HG03575 (cell line): ENCODE measurements around the gene CLIC4.
"Not testable (repeated sequence)": the region's sequence is repeated elsewhere in the genome, so short reads cannot be mapped to it uniquely, and the experiment has no call there.

Source experiments
- ATAC-seq: cut with Tn5 transposase; IDR thresholded peaks from one replicate; pipeline ENCODE4 v1.9.1; 2021; ENCODE audit not compliant: unreplicated experiment, insufficient number of reproducible peaks, low FRiP score; ENCODE audit errors: extremely low read depth

Gene CLIC4

DNA sequence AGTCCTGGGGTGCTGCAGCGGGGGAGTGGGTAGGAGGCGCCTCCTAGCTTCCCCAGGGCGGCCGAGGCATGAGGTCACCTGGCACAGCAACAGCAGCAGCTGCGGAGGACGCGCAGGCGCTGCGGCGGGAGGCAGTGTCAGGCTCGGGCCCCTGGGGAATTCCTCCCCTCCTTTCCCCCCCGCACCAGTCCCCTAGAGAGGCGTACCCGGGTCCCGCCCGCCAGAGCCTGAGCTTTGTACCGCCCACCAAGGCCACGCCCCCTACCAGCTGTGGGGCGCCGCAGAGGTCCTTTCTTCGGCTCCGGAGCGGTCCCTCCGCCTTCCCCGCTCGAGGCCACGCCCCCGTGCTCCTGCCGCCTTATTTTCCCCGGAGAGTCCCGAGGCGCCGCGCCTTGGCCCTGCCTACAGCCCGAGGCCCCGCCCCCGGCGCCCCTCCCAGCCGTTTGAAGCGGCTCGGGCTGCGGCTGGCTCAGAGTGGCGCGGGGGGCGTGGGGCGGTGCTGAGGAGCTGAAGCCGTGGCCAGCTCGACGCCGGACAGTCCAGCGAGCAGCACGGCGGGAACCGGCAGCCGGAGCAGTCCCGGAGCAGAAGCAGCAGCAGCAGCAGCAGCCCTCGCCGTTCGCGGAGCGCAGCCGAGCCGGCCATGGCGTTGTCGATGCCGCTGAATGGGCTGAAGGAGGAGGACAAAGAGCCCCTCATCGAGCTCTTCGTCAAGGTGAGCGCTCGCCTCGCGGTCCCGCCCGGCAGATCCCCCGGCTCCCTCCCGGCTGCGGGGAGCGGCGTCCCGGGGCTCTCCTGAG is at the start of gene CLIC4:
Gene CLIC4, plus strand, starts transcription at position 537 of the 800 bp plus-strand sequence. Its CDS starts 107 bp downstream, at position 644.
- no peak for ATAC-seq

DNA sequence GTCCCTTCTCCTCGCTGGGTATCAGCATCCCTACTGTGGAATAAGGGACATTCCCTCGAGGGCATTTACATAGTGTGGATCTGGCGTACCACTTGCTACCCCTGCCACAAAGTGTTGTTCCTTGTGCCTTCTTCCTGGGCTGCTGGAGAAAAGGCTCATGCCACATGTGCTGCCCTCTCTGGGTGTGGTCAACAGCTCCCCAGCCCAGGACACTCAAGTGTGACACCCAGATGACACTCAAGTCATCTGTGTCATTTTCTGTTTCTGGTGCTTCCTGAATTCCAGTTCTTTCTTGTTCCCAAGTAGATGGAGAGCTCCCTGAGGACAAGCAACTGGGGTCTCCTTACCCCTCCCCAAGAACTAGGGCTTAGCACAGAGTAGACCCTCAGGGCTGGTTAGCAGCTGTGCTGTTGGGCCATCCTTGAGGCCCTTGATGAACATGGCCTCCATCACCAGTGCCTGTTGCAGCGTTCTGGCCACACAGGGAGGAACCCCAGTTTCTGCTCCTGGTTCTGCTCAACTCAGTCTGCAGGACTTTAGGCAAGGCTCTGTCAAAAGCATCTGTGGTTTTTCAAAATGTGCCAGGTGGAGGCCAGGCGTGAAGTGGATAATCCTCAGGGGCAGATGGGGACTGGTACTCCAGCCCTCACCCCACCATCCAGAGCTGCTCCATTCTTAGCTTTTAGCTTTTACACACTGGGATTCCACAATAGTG is 49.0 kb upstream of the CLIC4 start:
- ATAC-seq: no peak

DNA sequence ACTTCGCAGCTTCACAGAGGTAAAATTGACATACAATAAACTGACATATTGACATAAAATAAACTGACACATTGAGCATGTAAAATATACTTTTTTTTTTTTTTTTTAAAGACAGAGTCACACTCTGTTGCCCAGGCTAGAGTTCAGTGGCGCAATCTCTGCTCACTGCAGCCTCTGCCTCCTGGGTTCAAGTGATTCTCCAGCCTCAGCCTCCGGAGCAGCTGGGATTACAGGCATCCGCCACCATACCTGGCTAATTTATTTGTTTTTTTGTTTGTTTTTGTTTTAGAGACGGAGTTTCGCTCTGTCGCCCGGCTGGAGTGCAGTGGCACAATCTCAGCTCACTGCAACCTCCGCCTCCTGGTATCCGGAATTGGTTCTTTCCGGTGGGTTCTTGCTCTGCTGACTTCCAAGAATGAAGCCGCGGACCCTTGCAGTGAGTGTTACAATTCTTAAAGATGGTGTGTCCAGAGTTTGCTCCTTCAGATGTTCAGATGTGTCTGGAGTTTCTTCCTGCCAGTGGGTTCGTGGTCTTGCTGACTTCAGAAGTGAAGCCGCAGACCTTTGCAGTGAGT is 48.4 kb upstream of the CLIC4 start:
- no peak for ATAC-seq

DNA sequence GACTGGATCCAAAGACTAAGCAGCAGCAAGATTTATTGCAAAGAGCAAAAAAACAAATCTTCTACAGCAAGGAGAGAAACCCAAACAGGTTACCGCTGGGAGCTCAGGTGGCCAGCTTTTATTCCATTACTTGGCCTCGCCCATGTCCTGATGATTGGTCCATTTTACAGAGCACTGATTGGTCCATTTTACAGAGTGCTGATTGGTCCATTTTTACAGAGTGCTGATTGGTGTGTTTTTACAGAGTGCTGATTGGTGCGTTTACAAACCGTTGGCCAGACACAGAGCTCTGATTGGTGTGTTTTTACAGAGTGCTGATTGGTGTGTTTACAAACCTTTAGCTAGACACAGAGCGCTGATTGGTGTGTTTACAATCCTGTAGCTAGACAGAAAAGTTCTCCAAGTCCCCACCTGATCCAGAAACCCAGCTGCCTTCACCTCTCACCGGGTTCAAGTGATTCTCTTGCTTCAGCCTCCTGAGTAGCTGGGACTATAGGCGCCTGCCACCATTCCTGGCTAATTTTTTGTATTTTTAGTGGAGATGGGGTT is 47.7 kb upstream of the CLIC4 start:
- ATAC-seq: not testable (repeated sequence)

DNA sequence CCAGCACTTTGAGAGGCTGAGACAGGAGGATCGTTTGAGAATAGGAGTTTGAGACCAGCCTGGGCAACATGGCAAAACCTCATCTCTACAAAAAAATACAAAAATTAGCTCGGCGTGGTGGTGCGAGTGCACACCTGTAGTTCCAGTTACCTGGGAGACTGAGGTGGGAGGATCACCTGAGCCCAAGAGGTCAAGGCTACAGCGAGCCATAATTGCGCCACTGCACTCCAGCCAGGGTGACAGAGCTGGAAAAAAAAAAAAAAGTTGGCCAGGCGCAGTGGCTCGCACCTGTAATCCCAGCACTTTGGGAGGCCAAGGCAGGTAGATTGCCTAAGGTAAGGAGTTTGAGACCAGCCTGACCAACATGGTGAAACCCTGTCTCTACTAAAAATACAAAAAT is 46.9 kb upstream of the CLIC4 start:
- not testable (repeated sequence) for ATAC-seq

DNA sequence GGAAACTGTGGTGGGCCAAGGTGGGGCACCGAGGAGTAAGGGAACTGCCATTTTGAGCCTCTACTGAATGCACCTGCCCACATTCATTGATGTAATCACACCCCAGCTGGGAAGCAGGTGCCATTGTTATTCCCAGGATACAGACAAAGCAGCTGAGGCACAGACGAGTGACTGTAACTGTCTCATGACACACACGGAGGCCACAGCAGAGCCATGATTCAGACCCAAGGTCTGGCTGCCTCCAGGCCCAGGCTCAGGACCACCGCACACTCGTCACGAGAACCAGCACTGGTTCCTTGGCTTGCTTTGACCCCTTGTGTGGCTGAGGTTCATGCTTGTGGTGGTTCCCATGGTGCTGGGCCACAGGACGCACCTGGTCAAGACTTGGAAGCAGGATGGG is 45.6 kb upstream of the CLIC4 start:
- ATAC-seq: no peak

DNA sequence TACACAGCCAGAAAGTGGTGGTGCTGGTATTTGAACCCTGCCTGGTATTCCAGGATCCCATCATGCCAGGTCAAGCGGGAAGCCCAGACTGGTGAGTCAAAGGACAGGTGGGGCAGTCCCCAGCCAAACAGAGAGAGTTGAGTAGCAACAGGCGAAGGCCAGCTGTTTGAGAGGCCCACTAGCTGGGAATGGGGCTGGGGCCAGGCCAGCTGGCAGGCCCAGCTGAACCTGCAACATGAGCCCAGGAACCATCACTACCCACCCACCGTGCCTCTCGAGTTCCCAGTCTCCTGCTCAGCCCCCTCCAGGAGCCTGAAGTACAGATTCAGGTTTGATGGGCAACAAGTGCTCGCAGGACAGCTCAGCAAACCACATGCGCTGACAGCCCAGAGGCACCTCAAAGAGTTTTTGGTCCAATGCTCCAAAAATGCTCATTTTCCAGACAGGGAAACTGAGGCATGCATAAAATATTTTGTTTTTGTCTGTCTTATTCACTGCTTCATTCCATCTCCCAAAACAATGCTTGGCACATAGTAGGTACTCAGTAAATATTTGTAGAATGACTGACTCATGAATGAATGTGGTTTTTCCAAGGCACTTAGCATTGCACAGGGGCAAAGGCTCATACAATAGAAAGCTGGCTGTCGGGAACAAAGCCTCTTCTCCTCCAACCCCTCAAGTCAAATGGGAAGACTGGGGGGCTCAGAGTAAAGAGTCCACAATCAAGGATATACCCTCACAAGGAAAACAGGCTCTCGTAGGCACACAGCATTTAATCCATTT is 42.5 kb upstream of the CLIC4 start:
- ATAC-seq: no peak

DNA sequence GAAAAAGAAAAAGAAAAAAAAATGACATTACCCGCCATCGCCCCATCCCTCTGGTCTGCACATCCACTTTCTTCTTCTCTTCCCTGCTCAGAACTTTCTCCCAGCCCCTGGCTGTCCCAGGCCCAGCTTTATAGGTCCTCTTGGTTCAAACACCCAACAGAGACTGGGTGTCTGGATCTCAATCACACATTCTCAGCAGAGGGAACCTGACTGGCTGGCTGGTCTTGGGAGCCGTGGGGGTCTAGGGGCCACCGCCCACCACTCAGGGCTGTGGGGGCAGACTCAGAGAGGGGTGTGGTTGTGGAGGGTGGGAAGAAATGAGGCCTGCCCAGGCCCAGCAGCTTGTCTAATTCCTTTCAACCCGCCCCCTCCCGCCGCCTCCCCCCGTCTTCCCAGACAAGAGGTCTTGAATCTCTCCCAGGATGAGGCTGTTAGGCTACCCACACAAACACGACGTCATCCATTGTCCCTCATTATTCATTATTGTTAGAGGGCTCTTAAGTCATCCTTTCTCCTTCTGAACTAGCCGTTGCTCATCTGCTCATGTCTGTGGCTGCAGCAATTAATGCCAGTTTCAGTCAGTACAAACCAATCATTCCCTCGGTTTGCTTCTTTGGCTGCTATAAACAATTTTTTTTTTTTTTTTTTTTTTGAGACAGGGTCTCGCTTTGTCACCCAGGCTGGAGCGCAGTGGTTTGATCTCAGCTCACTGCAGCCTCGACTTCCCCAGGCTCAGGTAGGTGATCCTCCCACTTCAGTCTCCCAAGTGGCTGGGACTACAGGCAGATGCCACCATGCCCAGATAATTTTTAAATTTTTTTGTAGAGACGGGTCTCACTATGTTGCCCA is 40.6 kb upstream of the CLIC4 start:
- no peak for ATAC-seq

DNA sequence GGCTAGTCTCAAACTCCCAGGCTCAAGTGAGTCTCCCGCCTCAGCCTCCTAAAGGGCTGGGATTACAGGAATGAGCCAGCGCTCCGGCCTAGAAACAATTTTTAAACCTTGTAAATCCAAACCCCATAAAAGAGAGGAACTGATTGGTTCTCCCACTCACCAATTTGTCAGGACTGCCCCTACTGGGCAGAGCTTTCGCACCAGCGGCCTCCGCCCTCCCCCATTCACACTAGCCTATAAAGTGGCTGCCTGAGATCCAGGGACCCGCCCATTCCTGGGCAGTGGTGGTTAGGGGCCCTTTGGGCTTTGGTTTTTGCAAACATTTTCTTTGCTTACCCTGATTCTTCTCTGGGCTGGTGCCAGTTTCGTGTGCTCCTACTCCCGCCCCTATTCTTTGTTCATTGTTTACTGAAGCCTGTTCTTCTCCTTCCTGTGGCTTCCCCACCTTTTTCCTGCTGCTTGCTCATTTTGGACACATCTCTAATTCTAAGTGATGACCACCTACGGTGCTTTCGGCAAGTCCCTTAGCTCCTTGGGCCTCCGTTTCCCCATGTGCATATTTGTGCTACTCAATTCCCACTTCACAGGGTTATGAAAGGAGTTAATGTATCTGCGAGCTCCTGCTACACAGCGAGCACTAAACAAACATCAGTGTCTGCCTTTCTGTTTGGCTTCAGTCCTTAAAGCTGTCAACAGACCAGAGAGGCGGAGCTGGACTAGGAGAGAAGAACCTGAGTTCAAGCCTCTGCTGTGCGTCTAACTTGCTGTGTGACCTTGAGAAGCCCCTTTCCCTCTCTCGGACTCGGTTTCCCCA is 39.8 kb upstream of the CLIC4 start:
- ATAC-seq: no peak

DNA sequence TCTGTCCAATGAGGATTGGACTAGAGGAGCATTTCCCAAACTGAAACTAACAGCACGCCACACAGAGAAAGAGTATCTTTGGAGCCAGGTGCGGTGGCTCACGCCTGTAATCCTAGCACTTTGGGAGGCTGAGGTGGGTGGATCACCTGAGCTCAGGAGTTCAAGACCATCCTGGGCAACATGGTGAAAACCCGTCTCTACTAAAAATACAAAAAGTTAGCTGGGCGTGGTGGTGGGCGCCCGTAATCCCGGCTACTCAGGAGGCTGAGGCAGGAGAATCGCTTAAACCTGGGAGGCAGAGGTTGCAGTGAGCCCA is 39.2 kb upstream of the CLIC4 start:
- not testable (repeated sequence) for ATAC-seq

DNA sequence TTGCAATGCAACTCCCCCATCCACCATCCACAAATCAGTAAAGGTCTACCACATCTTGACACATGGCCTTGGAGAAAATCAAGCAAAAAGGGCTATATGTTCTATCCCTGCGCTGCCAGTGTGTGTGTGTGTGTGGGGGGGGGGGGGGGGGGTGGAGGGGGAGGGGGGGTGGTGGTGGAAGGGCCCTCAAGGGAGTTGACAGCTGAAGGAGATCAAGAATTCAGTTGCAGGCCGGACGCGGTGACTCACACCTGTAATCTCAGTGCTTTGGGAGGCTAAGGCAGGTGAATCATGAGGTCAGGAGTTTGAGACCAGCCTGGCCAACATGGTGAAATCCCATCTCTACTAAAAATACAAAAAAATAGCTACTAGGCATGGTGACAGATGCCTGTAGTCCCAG is 37.6 kb upstream of the CLIC4 start:
- ATAC-seq: no peak

DNA sequence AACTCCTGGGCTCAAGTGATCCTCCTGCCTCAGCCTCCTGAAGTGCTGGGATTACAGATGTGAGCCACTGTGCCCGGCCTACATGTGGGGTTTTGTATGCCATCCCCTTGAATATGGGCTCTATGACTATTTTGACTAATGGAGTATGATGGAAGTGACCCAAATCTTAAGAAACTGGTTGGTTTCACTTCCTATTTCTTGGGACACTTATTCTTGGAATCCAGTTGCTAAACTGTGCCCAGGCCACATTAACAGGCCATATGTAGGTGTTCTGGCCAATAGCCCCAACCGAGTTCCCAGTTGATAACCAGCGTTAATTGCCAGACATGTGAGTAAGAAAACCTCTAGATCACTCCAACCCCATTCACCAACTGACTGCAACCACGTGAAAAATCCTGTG is 36.3 kb upstream of the CLIC4 start:
- ATAC-seq: no peak

DNA sequence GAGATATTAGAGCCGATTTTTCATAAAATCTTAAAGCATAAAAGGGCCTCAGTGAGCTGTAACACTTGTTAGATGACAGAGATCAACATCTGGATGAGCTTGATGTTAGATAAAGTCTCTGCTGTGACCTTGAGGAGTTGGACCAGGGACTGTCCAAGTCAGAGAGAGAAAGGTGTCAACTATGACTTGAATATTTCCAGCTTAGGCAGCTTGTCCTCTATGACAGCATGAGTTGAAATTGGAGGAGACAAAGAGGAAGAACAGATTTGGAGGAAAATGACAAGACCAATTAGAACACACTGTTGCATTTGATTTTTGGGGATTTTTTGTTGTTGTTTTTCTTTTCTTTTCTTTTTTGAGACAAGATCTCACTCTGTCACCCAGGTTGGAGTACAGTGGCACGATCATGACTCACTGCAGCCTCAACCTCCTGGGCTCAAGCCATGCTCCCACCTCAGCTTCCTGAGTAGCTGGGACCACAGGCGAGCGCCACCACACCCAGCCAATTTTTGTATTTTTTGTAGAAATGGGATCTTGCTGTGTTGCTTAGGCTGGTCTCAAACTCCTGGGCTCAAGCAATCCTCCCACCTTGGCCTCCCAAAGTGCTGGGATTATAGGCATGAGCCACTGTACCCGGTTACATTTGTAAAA is 35.3 kb upstream of the CLIC4 start:
- no peak for ATAC-seq

DNA sequence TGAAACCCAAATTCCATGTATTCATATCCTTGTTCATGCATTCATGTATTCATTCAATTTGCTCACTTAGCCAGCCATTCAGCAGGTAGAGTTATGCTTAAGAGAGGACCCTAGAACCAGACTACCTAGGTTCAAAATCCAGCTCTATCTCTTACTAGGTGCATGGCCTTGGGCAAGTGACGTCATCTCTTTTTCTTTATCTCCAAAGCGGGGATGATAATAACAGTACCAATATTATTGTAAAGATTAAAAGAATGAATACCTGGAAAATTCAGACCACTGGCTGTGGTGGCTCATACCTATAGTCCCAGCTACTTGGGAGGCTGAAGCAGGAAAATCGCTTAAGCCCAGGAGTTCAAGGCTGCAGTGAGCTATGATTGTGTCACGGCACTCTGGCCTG is 33.9 kb upstream of the CLIC4 start:
- ATAC-seq: no peak

DNA sequence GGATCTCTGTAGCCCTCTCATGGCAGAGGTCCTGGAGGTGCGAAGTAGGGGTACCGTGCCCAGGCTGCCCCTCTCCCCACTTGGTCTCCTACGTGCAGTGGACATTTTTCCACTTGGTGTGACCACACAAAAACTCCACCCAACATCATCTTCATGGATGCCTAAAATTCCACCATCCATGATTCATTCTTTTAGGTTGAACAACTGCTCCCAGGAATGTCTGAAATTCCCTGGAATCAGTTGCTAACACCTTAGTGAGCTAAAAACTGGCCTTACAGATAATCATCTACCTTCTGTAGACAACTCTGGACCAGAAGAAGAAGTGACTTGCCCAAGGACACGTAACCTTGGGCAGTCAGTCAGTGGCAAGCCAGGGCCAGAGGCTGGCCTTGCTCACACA is 32.1 kb upstream of the CLIC4 start:
- no peak for ATAC-seq

DNA sequence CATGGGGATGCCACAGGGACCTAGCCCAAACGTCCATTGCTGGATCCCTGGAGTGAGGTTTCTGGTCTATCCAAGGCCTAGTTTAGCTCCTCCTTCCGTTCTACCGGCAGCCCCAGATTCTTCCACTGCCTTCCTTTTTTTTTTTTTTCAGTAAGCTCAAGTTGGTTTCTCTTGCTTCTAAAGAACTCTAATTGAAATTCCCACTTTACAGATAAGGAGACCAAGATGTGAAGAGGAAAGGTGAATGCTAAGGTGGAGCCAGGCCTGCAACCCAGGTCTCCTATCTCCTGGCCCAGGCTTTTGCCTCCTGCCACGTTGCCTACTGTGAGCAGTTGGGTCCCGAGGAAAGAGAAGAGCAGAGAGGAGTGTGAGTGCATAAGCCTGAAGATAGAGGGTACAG is 31.5 kb upstream of the CLIC4 start:
- no peak for ATAC-seq

DNA sequence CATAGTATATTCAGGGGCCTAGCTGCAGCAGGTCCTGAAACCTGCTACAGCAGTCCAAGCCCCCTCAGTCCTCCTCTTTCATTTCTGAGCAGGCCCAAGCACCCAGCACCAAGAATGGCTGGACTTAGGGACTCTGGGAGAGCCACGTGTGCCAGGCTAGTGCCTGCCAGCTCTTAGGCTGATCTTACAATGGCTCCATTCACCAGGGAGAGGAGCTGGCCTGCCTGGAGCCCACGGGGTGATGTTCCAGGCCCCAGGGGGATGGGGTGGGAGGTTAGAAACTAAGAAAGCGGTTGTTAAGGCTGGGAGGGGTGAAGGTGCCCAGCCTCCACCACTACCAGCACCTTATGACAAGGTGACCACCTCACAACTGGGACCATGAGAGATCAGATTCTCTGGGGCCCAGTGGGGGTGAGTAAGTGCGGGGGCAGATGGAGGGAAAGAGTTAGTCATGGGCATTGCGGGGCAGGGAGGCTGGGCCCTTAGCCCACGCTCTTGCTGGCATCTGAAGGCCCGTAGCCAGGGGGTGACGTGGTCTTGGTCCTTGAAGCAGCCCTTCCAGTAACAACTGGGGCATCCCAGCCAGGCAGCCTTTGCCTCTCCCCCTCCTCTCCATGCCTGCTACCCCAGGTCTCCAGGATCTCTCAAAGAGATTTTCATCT is 30.3 kb upstream of the CLIC4 start:
- no peak for ATAC-seq
